ENCODE data around the gene UNC93A.

- TF ChIP-seq EP300 (IDR thresholded peaks at IDR 0.05; ENCODE audit: low read length): no peak
- TF ChIP-seq, protein P1, sequence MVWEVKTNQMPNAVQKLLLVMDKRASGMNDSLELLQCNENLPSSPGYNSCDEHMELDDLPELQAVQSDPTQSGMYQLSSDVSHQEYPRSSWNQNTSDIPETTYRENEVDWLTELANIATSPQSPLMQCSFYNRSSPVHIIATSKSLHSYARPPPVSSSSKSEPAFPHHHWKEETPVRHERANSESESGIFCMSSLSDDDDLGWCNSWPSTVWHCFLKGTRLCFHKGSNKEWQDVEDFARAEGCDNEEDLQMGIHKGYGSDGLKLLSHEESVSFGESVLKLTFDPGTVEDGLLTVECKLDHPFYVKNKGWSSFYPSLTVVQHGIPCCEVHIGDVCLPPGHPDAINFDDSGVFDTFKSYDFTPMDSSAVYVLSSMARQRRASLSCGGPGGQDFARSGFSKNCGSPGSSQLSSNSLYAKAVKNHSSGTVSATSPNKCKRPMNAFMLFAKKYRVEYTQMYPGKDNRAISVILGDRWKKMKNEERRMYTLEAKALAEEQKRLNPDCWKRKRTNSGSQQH (CRISPR knock-in tag; IDR thresholded peaks at IDR 0.05): no peak
- no peak for TF ChIP-seq SIN3A (IDR thresholded peaks at IDR 0.05; ENCODE audit: borderline replicate concordance in 2 of 2, control insufficient read depth in 1 of 2, low read depth in 2 of 2, low read length in 2 of 2)
- no peak for TF ChIP-seq MEF2A (IDR thresholded peaks at IDR 0.05; ENCODE audit: control insufficient read depth, low read depth, low read length)
- TF ChIP-seq NR2C2 (CRISPR knock-in tag; IDR thresholded peaks at IDR 0.05): no peak
- TF ChIP-seq NR2C2 (tag; IDR thresholded peaks at IDR 0.05): no peak
- TF ChIP-seq, protein P2, sequence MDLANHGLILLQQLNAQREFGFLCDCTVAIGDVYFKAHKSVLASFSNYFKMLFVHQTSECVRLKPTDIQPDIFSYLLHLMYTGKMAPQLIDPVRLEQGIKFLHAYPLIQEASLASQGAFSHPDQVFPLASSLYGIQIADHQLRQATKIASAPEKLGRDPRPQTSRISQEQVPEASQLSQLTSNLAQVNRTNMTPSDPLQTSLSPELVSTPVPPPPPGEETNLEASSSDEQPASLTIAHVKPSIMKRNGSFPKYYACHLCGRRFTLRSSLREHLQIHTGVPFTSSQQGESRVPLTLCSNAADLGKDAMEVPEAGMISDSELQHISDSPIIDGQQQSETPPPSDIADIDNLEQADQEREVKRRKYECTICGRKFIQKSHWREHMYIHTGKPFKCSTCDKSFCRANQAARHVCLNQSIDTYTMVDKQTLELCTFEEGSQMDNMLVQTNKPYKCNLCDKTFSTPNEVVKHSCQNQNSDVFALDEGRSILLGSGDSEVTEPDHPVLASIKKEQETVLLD (IDR thresholded peaks at IDR 0.05): no peak
- no peak for TF ChIP-seq POLR2A (conservative IDR thresholded peaks at IDR 0.05)
- TF ChIP-seq REST (IDR thresholded peaks at IDR 0.05; ENCODE audit: borderline replicate concordance): no peak
- TF ChIP-seq REST (CRISPR knock-in tag; IDR thresholded peaks at IDR 0.05; ENCODE audit: low read depth): no peak
- no peak for TF ChIP-seq GATA2 (CRISPR knock-in tag; IDR thresholded peaks at IDR 0.05)
- no peak for TF ChIP-seq ADNP (tag; IDR thresholded peaks at IDR 0.05)
These were observed 23.2 kb downstream of the UNC93A start for GRCh38 chr6:167314180-167314821.
